Activated CD4-positive, CD25-positive, alpha-beta regulatory T cell (primary cell): ENCODE results near the gene BSN.
A peak's percentile ranks its signal among the peaks of the same experiment; 100 is the strongest.

Source experiments
- DNase-seq, 4 experiments: peaks; one replicate each; lab custom pipeline; 2025; lab: John Stamatoyannopoulos, UW

Gene BSN

GRCh38 chr3:49716169-49716568 is 161.9 kb downstream of the BSN start:
- DNase-seq = no peak

DNA sequence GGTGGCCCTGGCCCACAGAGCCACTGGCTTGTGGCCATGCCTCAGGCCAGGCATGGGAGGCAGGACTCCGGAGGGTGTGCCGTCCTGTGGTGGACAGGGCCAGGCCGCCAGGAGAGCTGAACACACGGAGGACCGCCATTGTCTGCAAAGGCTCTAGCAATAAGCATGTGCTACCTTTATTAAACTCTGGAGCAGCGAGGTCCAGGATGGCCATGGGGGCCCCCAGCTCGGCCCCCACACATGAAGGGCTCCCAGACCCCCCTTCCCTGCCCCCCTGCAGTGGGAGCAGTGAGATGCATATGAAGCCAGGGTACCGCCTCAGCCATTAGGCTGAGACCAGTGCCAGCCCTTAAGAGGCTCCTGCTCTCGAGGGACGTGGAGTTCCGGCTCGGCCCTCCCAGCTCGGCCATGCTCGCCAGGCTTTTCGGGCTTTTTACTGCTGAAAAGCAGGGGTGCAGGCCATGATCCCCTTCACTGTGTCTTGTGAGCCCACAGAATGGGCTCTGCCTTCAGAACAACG is 162.5 kb downstream of the BSN start:
- DNase-seq = no peak

- no peak for DNase-seq
These were observed 163.1 kb downstream of the BSN start for GRCh38 chr3:49717211-49717958.

- no peak for DNase-seq
These were observed 163.9 kb downstream of the BSN start for GRCh38 chr3:49717959-49718857.

- DNase-seq = no peak
These were observed 164.6 kb downstream of the BSN start for GRCh38 chr3:49718858-49719213.

GRCh38 chr3:49719214-49719884 is 165.1 kb downstream of the BSN start, which contains the start of gene AMIGO3:
Gene AMIGO3 (minus strand): TSS chr3:49719684. CDS start chr3:49719465, 219 bp downstream.
- peak; percentile 72 to 77 (median 76) for DNase-seq
